Ramos (cell line): Measurements from ENCODE around the gene TCEA2.

ENCODE experiments used
- in situ Hi-C: fragments of 300-500 bp; cut with MboI; formaldehyde crosslinking; loops from one replicate; pipeline ENCODE4 v1.14.3; 2022; ENCODE audit warnings: low sequenced_read_pairs; ENCODE audit not compliant: unreplicated experiment

Gene TCEA2

DNA sequence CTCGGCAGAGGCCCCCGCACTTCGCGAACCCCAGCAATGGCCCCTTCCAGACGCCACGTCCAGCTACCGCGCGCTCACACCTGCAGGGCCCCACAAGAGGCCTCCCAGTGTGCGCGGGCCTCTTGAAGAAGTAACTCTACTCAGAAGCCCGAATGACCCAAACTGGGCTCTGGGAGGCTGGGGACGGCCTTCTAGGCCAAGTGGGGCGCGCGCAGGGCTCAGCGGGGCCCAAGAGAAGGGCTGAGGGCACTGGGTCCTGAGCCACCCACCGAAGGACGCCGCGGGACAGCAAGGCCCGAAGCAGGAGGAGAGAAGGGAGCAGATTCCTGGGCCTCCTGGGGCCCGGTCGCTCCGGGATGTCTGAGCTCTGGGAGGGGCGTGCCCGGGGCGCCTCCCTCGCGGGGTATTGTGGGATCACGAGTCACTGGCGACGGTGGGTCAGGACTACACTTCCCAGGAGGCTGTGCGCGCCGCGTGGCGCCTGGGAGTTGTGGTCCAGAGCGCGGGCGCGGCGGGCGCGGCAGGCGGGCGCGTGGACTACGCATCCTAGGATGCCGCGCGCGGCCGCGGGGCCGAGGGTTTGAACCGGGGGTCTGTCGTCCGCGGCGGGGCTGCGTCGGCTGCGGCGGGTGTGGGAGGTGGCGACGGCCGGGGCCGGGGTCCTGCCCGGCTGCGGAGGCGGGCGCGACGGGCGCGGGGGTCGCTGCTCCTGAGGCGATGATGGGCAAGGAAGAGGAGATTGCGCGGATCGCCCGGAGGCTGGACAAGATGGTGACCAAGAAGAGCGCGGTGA lies at the start of gene TCEA2:
TCEA2 (plus strand) TSS at position 603 of the 793 bp plus-strand sequence; CDS start at position 718, 115 bp downstream.
- in situ Hi-C loops, result no loop called here

- in situ Hi-C loops, result no loop called here
Observed at GRCh38 chr20:64015635-64016034, 47.4 kb upstream of the TCEA2 start.

DNA sequence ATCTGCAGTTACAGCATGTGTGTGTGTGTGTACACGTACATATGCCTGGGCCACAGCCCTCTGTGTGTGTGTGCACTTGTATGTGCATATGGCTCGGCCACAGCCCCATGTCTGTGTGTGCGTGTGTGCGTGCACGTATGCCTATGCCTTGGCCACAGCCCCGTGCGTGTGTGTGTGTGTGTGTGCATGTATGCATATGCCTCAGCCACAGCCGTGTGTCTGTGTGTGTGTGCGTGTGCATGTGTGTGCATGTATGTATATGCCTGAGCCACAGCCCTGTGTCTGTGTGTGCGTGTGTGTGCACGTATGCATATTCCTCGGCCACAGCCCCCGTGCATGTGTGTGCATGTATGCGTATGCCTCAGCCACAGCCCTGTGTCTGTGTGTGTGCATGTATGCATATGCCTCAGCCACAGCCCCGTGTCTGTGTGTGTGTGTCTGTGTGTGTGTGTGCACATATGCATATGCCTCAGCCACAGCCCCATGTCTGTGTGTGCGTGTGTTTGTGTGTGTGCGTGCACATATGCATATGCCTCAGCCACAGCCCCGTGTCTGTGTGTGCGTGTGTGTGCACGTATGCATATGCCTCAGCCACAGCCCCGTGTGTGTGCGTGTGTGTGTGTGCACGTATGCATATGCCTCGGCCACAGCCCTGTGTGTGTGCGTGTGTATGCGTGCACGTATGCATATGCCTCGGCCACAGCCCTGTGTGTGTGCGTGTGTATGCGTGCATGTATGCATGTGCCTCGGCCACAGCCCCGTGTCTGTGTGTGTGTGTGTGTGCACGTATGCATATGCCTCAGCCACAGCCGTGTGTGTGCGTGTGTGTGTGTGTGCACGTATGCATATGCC lies 41.6 kb upstream of the TCEA2 start:
- in situ Hi-C loops, result no loop called here

- in situ Hi-C loops, result no loop called here
Observed at GRCh38 chr20:64022671-64023360, 40.2 kb upstream of the TCEA2 start.

GRCh38 chr20:64023361-64024140 lies 39.4 kb upstream of the TCEA2 start:
- in situ Hi-C loops, result no loop called here

GRCh38 chr20:64024141-64024990 lies 38.6 kb upstream of the TCEA2 start:
- in situ Hi-C loops, result no loop called here

- in situ Hi-C loops, result no loop called here
Observed at GRCh38 chr20:64025101-64025825, 37.7 kb upstream of the TCEA2 start.

DNA sequence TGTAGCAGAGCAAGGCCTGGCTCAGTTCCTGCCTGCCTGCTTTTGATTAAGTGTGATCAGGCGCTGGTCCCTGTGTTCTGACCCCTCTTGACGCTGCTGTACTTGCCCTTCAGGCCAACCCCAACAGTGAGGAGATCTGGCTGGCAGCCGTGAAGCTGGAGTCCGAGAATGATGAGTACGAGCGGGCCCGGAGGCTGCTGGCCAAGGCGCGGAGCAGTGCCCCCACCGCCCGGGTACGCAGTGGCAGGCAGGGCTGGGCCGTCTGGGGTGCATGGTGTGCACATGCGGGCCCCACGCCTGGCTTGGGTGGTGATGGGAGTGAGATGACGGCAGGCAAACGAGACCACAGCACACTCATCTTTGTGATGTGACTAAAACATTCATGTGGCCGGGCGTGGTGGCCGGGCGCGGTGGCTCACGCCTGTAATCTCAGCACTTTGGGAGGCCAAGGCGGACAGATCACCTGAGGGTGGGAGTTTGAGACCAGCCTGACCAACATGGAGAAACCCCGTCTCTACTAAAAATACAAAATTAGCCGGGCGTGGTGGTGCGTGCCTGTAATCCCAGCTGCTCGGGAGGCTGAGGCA lies 37.1 kb upstream of the TCEA2 start:
- in situ Hi-C loops, result no loop called here

DNA sequence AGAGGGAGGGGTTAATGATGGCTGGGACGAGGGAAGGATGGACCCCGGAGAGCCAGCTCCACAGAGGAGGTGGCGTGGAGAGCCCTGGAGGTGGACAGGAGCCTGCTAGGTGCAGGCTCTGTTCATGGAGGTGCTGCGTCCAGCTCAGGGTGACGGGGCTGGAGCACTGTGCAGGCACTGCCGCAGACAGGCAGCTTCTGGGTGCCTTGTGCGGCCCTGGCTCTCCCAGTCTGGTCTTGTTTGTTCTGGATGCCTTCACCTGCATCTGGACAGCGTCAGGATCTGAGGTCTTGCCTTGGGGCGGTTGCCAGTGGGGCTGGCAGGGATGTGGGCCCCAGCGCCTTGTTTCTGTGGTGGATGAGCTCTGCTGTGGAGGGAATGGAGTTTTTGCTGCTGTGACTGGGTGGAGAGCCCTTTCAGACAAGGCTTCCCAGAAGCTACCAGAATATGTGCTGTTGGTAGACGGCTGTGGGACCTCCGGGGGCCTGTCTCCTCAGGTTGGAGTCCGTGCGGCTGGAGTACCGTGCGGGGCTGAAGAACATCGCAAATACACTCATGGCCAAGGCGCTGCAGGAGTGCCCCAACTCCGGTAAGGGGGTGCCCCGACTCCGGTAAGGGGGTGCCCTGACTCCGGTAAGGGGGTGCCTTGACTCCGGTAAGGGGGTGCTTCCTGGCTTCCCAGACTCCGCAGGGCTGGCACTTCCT lies 34.9 kb upstream of the TCEA2 start:
- in situ Hi-C loops, result no loop called here

DNA sequence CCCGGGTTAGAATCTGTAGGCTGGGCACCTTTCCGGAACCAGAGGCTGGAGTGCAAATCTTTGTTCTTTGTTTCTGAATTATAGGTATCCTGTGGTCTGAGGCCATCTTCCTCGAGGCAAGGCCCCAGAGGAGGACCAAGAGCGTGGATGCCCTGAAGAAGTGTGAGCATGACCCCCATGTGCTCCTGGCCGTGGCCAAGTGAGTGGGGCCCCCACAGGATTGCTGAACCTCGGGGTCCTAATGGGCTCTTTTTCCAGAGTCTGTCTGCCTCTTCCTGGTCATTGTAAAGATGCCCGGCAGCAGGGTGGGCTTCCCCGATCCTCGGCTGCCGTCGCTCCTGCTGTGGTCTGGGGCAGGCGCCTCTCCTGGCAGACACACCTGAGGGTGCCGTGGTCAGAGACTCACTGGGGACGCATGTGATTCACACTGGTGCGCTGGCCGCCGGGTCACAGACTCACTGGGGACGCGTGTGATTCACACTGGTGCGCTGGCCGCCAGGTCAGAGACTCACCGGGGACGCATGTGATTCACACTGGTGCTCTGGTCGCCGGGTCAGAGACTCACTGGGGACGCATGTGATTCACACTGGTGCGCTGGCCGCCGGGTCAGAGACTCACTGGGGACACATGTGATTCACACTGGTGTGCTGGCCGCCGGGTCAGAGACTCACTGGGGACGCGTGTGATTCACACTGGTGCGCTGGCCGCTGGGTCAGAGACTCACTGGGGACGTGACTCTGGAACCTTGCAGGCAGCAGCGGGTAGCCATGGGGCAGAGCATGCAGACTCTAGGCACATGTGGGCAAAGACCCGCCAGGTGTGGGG lies 33.5 kb upstream of the TCEA2 start:
- in situ Hi-C loops, result no loop called here

DNA sequence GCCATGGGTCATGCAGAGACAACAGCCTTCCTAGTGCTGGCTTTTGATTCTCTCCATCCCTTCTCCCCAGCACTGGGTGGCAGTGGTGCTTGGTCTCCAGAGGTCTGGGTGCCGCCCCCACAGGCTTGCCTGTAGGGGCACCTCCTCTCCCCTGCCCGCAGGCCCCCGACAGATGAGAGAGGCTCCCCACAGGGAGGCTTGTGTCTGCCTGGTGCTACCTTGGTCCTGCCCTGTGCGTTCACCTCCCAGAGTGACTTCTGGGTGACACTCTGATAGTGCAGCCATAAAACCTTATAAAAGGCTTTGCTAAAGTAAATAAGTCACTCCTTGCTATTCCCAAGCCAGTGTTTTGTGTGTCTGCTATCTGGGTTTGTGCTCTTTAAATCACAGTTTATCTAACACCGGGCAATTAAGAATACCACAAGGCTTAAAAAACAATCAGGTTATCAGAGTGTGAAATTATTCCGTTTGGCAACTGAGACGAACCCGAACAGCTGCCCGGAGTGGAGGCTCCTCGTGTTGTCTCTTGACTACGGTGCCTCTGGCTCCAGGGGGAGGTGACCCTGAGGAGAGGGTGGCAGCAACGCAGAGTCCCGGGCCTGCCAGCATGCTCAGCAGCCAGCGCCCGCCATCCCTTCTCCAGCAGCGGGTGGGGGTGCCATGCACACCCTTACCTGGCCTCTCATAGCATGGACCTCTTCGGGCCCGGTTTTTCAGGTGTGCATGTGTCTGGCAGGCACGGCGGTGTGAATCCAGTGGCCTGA lies 32.4 kb upstream of the TCEA2 start:
- in situ Hi-C loops, result no loop called here

DNA sequence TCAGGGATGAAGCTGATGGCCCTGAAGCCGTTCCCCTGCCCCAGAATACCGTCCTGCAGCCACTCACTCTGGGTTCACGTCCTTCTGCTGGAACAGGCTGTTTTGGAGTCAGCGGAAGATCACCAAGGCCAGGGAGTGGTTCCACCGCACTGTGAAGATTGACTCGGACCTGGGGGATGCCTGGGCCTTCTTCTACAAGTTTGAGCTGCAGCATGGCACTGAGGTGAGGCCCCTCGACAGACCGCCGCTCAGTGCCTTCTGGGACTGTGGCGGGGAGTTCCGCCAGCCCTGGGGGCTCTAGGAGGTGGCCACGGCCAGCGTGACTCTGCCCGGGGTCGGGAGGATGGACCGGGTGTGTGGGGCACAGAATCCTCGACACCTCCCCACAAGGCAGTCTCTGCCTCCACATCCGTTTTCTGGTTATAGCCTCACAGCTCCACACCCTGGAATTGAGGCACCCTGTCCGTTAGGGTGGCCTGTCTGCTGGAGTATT lies 31.1 kb upstream of the TCEA2 start:
- in situ Hi-C loops, result no loop called here

DNA sequence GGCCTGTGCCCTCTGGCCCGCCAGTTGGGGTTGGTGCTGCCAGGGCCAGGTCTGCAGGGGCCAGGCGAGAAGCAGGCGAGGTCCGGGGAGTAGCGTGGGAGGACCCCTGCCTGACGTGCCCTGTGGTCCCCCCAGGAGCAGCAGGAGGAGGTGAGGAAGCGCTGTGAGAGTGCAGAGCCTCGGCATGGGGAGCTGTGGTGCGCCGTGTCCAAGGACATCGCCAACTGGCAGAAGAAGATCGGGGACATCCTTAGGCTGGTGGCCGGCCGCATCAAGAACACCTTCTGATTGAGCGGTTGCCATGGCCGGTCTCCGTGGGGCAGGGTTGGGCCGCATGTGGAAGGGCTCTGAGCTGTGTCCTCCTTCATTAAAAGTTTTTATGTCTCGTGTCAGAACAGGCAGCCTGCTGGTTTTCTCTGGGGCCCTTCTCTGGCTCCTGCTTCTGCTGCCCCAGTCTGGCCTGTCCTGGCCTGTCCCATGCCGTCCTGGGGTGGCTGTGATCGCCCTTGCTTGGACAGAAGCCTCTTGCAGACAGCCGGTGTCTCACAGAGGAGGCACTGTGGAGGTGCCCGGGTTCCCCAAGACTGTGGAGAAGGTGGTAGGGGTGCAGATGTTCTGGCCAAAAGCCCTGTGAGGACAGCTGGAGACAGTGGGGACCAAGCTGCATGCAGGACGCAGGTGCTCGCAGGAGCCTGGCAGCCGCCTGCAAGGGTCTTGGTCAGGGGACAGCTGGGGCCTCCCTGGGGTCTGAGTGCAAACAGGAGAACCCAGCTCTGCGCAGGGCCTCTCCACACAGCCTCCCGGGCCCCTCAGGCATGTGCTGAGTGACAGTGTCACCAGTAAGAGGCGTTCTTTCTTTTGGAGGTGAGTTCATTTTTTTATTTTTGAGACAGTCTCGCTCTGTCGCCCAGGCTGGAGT lies 30.0 kb upstream of the TCEA2 start:
- in situ Hi-C loops, result no loop called here

GRCh38 chr20:64033981-64034493 lies 29.0 kb upstream of the TCEA2 start:
- in situ Hi-C loops, result no loop called here
